MM.1S (cell line): Measurements from ENCODE around the gene LMNB1.

ENCODE experiments used
- EZH2 ChIP-seq: fragments of 300-600 bp; sonication (generic); optimal IDR thresholded peaks from 2 replicates; pipeline ENCODE3; 2017; ENCODE audit warnings: low read depth, mild to moderate bottlenecking, antibody characterized with exemption, low read length, mixed read lengths
- EZH2phosphoT487 ChIP-seq: fragments of 300-600 bp; sonication (generic); IDR thresholded peaks from 2 replicates; pipeline ENCODE4 v1.6.1; 2018; ENCODE audit warnings: antibody characterized with exemption, low read length
- TF ChIP-seq, protein P1 (sequence below): fragments of 300-600 bp; sonication (generic); IDR thresholded peaks from 2 replicates; pipeline ENCODE4 v1.5.1; 2016; ENCODE audit warnings: antibody characterized with exemption, low read length, mixed read lengths

DNA sequence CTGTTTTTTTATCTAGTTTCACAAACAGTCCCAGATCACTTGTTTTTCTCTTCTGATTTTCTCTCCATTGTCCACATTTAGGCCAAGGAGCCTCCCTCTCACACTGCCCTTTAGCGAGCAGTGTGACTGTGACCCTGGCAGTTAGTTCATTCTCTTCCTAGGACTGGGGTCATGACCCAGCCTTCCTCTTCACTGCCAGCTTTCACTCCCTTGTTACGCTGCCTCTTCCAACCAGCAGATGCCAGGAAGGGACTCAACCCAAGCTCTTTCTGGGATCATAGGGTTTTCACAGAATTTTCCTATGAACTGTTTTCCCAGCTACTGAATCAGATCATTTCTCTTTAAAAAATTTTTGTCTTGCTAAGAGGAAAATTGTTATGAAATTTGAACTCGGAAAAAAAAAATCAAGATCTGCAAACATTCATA lies 70.9 kb downstream of the LMNB1 start:
- TF ChIP-seq, protein P1, sequence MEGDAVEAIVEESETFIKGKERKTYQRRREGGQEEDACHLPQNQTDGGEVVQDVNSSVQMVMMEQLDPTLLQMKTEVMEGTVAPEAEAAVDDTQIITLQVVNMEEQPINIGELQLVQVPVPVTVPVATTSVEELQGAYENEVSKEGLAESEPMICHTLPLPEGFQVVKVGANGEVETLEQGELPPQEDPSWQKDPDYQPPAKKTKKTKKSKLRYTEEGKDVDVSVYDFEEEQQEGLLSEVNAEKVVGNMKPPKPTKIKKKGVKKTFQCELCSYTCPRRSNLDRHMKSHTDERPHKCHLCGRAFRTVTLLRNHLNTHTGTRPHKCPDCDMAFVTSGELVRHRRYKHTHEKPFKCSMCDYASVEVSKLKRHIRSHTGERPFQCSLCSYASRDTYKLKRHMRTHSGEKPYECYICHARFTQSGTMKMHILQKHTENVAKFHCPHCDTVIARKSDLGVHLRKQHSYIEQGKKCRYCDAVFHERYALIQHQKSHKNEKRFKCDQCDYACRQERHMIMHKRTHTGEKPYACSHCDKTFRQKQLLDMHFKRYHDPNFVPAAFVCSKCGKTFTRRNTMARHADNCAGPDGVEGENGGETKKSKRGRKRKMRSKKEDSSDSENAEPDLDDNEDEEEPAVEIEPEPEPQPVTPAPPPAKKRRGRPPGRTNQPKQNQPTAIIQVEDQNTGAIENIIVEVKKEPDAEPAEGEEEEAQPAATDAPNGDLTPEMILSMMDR = no peak
- TF ChIP-seq EZH2phosphoT487 (no peak), EZH2 (no peak)
